ENCODE measurements around the gene PANK3.
"Not testable (repeated sequence)": the region's sequence is repeated elsewhere in the genome, so short reads cannot be mapped to it uniquely, and the experiment has no call there.

The PANK3 gene

GRCh38 chr5:168578538-168579487 is at the start of gene PANK3:
PANK3 (minus strand) TSS chr5:168579368; CDS start chr5:168579283, 85 bp downstream.
- DNase-seq, result no peak

GRCh38 chr5:168624850-168625364 is 45.7 kb upstream of the PANK3 start:
- DNase-seq, result no peak

- no peak for DNase-seq
Measured at GRCh38 chr5:168620807-168621206, 41.6 kb upstream of the PANK3 start.

GRCh38 chr5:168614661-168615060 is 35.5 kb upstream of the PANK3 start:
- no peak for DNase-seq

- no peak for DNase-seq
Measured at GRCh38 chr5:168613996-168614395, 34.8 kb upstream of the PANK3 start.

- DNase-seq, result no peak
Measured at GRCh38 chr5:168613396-168613795, 34.2 kb upstream of the PANK3 start.

- no peak for DNase-seq
Measured at GRCh38 chr5:168612996-168613395, 33.8 kb upstream of the PANK3 start.

- peak; percentile 46 for DNase-seq
Measured at GRCh38 chr5:168612123-168612522, 33.0 kb upstream of the PANK3 start.

GRCh38 chr5:168611165-168611564 is 32.0 kb upstream of the PANK3 start:
- DNase-seq, result peak; percentile 34

GRCh38 chr5:168609806-168610482 is 30.8 kb upstream of the PANK3 start:
- DNase-seq, result no peak

GRCh38 chr5:168608821-168609220 is 29.7 kb upstream of the PANK3 start:
- DNase-seq, result no peak

GRCh38 chr5:168608386-168608785 is 29.2 kb upstream of the PANK3 start:
- no peak for DNase-seq

- no peak for DNase-seq
Measured at GRCh38 chr5:168607946-168608345, 28.8 kb upstream of the PANK3 start.

- DNase-seq, result no peak
Measured at GRCh38 chr5:168606562-168606961, 27.4 kb upstream of the PANK3 start.

GRCh38 chr5:168604436-168604835 is 25.3 kb upstream of the PANK3 start:
- no peak for DNase-seq

GRCh38 chr5:168603746-168604145 is 24.6 kb upstream of the PANK3 start:
- peak; percentile 39 for DNase-seq

- no peak for DNase-seq
Measured at GRCh38 chr5:168602517-168602916, 23.3 kb upstream of the PANK3 start.

GRCh38 chr5:168601972-168602371 is 22.8 kb upstream of the PANK3 start:
- DNase-seq, result no peak

GRCh38 chr5:168600409-168600808 is 21.2 kb upstream of the PANK3 start:
- no peak for DNase-seq

- DNase-seq, result no peak
Measured at GRCh38 chr5:168599826-168600225, 20.7 kb upstream of the PANK3 start.

GRCh38 chr5:168598639-168599038 is 19.5 kb upstream of the PANK3 start:
- no peak for DNase-seq

GRCh38 chr5:168596927-168597326 is 17.8 kb upstream of the PANK3 start:
- DNase-seq, result no peak

- DNase-seq, result not testable (repeated sequence)
Measured at GRCh38 chr5:168596122-168596521, 17.0 kb upstream of the PANK3 start.

- peak; percentile 46 for DNase-seq
Measured at GRCh38 chr5:168592014-168592368, 12.8 kb upstream of the PANK3 start.
